ENCODE measurements around the gene NCOR1.
A peak's percentile ranks its signal among the peaks of the same experiment; 100 is the strongest.

DNA sequence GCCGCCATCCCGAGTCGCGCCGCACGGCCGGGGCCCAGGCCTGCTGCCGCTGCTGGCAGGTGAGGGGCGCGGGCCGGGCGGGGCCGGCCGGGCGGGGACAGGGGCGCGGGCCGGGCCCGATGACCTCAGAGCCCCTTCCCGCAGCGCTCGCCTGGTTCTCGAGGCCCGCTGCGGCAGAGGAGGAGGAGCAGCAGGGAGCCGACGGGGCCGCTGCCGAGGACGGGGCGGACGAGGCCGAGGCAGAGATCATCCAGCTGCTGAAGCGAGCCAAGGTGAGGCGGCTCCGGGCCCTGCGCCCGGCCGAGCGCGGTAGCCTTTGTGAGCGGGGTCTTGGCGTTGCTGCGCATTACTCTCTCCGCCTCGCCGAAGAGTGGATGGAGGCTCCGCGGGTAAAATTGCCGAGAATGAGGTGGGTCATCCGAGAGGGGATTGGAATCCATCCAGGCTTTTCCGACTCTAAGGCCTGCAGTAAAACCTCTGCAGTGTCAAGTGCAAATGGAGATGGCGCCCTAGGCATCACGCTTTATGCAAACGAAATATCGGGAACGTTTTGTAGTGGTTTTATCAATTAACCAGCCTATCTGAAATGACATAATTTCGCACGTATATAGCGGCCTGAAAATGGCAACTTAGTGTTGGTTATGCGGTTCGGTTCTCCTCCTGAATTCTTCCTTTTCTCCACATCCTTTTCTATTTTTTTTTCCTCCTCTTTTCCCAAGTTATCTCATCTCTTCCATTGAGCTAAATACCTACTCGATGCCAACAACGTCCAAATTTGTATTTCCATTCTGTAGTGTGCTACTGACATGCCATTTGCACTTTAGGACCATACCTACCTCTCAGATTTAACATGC lies 215.1 kb downstream of the NCOR1 start:
- TF ChIP-seq CTCF (IDR thresholded peaks at IDR 0.05; ENCODE audit: low read length) (0 out of 2 replicates have a peak, but pooled peaks have one; percentile 7), EZH2 (optimal IDR thresholded peaks at IDR 0.05; ENCODE audit: low read depth, low read length) (no peak)
